GM19324 (cell line): ENCODE data around the gene ADI1.
"Not testable (repeated sequence)": the region's sequence is repeated elsewhere in the genome, so short reads cannot be mapped to it uniquely, and the experiment has no call there.

Source experiments
- ATAC-seq: cut with Tn5 transposase; IDR thresholded peaks from one replicate; pipeline ENCODE4 v1.9.1; 2021; ENCODE audit warnings: mild to moderate bottlenecking, moderate library complexity; ENCODE audit not compliant: unreplicated experiment, low FRiP score

ADI1 gene

GRCh38 chr2:3496708-3497080, 22.6 kb downstream of the ADI1 start:
- not testable (repeated sequence) for ATAC-seq

GRCh38 chr2:3494984-3495666, 24.2 kb downstream of the ADI1 start:
- no peak for ATAC-seq

- ATAC-seq: no peak
These were observed 25.7 kb downstream of the ADI1 start for GRCh38 chr2:3493615-3494007.

- no peak for ATAC-seq
These were observed 26.2 kb downstream of the ADI1 start for GRCh38 chr2:3492951-3493614.

GRCh38 chr2:3492475-3492787, 26.9 kb downstream of the ADI1 start:
- ATAC-seq: not testable (repeated sequence)

GRCh38 chr2:3491716-3492474, 27.4 kb downstream of the ADI1 start:
- no peak for ATAC-seq

- ATAC-seq: no peak
These were observed 28.0 kb downstream of the ADI1 start for GRCh38 chr2:3491306-3491705.

- ATAC-seq: no peak
These were observed 28.9 kb downstream of the ADI1 start for GRCh38 chr2:3490191-3491170.

GRCh38 chr2:3489764-3490115, 29.6 kb downstream of the ADI1 start:
- no peak for ATAC-seq

- no peak for ATAC-seq
These were observed 30.2 kb downstream of the ADI1 start for GRCh38 chr2:3488855-3489763.

GRCh38 chr2:3488061-3488531, 31.2 kb downstream of the ADI1 start:
- no peak for ATAC-seq

- no peak for ATAC-seq
These were observed 31.9 kb downstream of the ADI1 start for GRCh38 chr2:3487432-3487831.

GRCh38 chr2:3487028-3487425, 32.3 kb downstream of the ADI1 start:
- no peak for ATAC-seq

GRCh38 chr2:3486047-3487027, 33.0 kb downstream of the ADI1 start:
- no peak for ATAC-seq

GRCh38 chr2:3485166-3485565, 34.2 kb downstream of the ADI1 start:
- no peak for ATAC-seq

- ATAC-seq: no peak
These were observed 35.1 kb downstream of the ADI1 start for GRCh38 chr2:3483986-3484960.
